GM18526 (cell line): ENCODE measurements around the gene WAS.

Experiments
- POLR2A ChIP-seq: IDR thresholded peaks from 3 replicates; pipeline ENCODE4 v1.6.1; 2011; ENCODE audit not compliant: insufficient read length; ENCODE audit errors: extremely low read depth

Gene WAS

DNA sequence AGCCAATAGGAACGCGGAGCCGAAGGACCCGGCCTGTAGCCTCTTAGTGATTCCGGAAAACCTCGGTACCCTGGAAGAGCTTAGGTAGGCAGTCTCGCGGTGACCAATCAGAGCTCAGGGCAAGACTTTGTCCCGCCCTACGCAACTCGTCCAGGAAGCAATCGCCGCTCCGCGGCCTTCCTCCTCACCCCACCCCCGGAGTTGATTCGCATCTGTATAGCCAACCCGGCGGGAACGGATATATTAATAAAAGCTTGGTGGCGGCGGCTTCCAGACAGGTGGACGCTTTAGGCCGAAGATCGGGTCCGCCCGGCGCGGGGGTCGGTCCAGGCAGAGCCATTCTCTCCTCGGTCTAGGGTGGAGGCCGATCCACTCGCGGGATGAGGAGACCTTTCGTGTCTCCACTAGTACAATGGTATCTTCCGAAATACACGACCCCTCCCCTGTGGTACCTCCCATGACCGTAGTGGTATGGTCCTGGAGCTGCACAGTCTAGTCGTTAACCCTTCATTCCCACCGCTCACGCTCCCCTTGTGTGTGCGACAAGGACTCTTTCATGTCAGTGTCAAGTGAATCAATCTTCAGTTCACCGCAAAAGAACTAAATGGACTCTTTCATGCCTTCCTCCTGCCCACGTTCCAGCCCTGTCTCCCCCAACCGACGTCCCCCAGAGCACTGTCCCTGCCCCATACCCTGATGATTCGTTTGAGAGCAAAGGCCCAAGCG is 53.8 kb downstream of the WAS start:
- peak; percentile 52 for TF ChIP-seq POLR2A

DNA sequence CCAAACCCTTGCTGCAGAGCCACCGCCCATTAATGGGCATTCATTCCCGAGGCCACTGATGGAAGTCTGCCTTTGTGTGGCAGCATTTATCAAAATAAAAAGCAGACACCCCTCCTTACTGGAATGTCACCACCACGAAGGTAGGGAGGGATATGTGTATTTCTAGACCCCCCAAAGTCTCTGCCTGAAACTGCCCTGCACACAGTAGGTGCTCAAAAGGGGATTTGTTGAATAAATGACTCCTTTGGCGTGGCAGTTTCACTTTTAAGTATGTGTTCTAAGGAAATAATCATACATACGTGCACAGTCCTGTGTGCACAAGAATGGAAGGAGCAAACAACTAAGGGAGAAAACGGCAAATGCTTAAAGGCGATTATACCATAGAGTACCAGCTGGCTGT is 54.3 kb downstream of the WAS start:
- no peak for TF ChIP-seq POLR2A
